HG02623 (cell line): Measurements from ENCODE around the gene MUC5AC.
"Not testable (repeated sequence)": the region's sequence is repeated elsewhere in the genome, so short reads cannot be mapped to it uniquely, and the experiment has no call there.

Experiments used
- ATAC-seq: cut with Tn5 transposase; IDR thresholded peaks from one replicate; pipeline ENCODE4 v1.9.1; 2021; ENCODE audit warnings: moderate library complexity; ENCODE audit not compliant: unreplicated experiment

Gene MUC5AC

GRCh38 chr11:1147792-1148191, 10.0 kb upstream of the MUC5AC start:
- ATAC-seq, result no peak

GRCh38 chr11:1148752-1149180, 9.0 kb upstream of the MUC5AC start:
- no peak for ATAC-seq

GRCh38 chr11:1149545-1149944, 8.2 kb upstream of the MUC5AC start:
- no peak for ATAC-seq

- ATAC-seq, result no peak
Measured at GRCh38 chr11:1150116-1150515, 7.6 kb upstream of the MUC5AC start.

- ATAC-seq, result no peak
Measured at GRCh38 chr11:1150769-1151365, 6.9 kb upstream of the MUC5AC start.

GRCh38 chr11:1151366-1152315, 6.1 kb upstream of the MUC5AC start:
- ATAC-seq, result no peak

- ATAC-seq, result no peak
Measured at GRCh38 chr11:1152316-1153104, 5.2 kb upstream of the MUC5AC start.

- no peak for ATAC-seq
Measured at GRCh38 chr11:1153105-1153950, 4.4 kb upstream of the MUC5AC start.

- no peak for ATAC-seq
Measured at GRCh38 chr11:1153951-1154493, 3.7 kb upstream of the MUC5AC start.

- ATAC-seq, result not testable (repeated sequence)
Measured at GRCh38 chr11:1154656-1155055, 3.1 kb upstream of the MUC5AC start.

- no peak for ATAC-seq
Measured at GRCh38 chr11:1155274-1155693, 2.5 kb upstream of the MUC5AC start.

GRCh38 chr11:1156506-1157340, 1.0 kb upstream of the MUC5AC start:
- no peak for ATAC-seq

GRCh38 chr11:1157341-1157644, 460 bp upstream of the MUC5AC start:
- ATAC-seq, result no peak

- no peak for ATAC-seq
Measured at GRCh38 chr11:1158681-1159487, 1.1 kb downstream of the MUC5AC start.

GRCh38 chr11:1159488-1160220, 1.9 kb downstream of the MUC5AC start:
- ATAC-seq, result not testable (repeated sequence)

- no peak for ATAC-seq
Measured at GRCh38 chr11:1160231-1161101, 2.7 kb downstream of the MUC5AC start.
